HK-2 (cell line): ENCODE measurements around the gene SMARCD2.
"Not testable (repeated sequence)": the region's sequence is repeated elsewhere in the genome, so short reads cannot be mapped to it uniquely, and the experiment has no call there.

Experiments
- DNase-seq: peaks from one replicate; pipeline ENCODE4 v3.0.0-alpha.2; 2018; ENCODE audit not compliant: unreplicated experiment

SMARCD2 gene

GRCh38 chr17:63842540-63843386, at the start of gene SMARCD2:
SMARCD2 (minus strand) TSS chr17:63842685; CDS start chr17:63842674, 11 bp downstream.
- DNase-seq = peak; percentile 99

- not testable (repeated sequence) for DNase-seq
Measured at GRCh38 chr17:63889026-63889848, 46.8 kb upstream of the SMARCD2 start.

- DNase-seq = not testable (repeated sequence)
Measured at GRCh38 chr17:63885119-63885518, 42.6 kb upstream of the SMARCD2 start.

GRCh38 chr17:63882626-63883126, 40.2 kb upstream of the SMARCD2 start:
- not testable (repeated sequence) for DNase-seq

GRCh38 chr17:63881935-63882601, 39.6 kb upstream of the SMARCD2 start, which contains the start of gene GH2:
GH2 (minus strand) TSS chr17:63881944; CDS start chr17:63881801, 143 bp downstream.
- peak; percentile 71 for DNase-seq

- not testable (repeated sequence) for DNase-seq
Measured at GRCh38 chr17:63881337-63881736, 38.9 kb upstream of the SMARCD2 start.

- no peak for DNase-seq
Measured at GRCh38 chr17:63880706-63881105, 38.2 kb upstream of the SMARCD2 start.

- DNase-seq = not testable (repeated sequence)
Measured at GRCh38 chr17:63878413-63878812, 35.9 kb upstream of the SMARCD2 start.

GRCh38 chr17:63874693-63875092, 32.2 kb upstream of the SMARCD2 start:
- not testable (repeated sequence) for DNase-seq

GRCh38 chr17:63874061-63874626, 31.7 kb upstream of the SMARCD2 start:
- not testable (repeated sequence) for DNase-seq

- DNase-seq = not testable (repeated sequence)
Measured at GRCh38 chr17:63873577-63873976, 31.1 kb upstream of the SMARCD2 start, which contains the start of gene CSH2. CSH2 (minus strand) TSS chr17:63873677; CDS start chr17:63873614, 63 bp downstream.

- DNase-seq = peak; percentile 42
Measured at GRCh38 chr17:63871646-63872365, 29.3 kb upstream of the SMARCD2 start.

- not testable (repeated sequence) for DNase-seq
Measured at GRCh38 chr17:63870292-63870665, 27.8 kb upstream of the SMARCD2 start.

- DNase-seq = not testable (repeated sequence)
Measured at GRCh38 chr17:63869491-63870291, 27.2 kb upstream of the SMARCD2 start.

GRCh38 chr17:63866625-63867024, 24.1 kb upstream of the SMARCD2 start:
- not testable (repeated sequence) for DNase-seq

GRCh38 chr17:63859257-63859656, 16.8 kb upstream of the SMARCD2 start:
- DNase-seq = no peak

GRCh38 chr17:63856425-63856824, 13.9 kb upstream of the SMARCD2 start:
- not testable (repeated sequence) for DNase-seq

- no peak for DNase-seq
Measured at GRCh38 chr17:63855185-63855584, 12.7 kb upstream of the SMARCD2 start.

GRCh38 chr17:63854709-63855108, 12.2 kb upstream of the SMARCD2 start:
- no peak for DNase-seq

- no peak for DNase-seq
Measured at GRCh38 chr17:63853260-63853659, 10.8 kb upstream of the SMARCD2 start.
